Left ventricle myocardium inferior (tissue), 1 donor: ENCODE measurements around the gene C1orf116. TPM values are rescaled to one million over a fixed set of nuclear protein-coding genes. Genes with fewer than 3 reads are reported as not detected.

Experiments used
- DNase-seq: peaks from one replicate; pipeline ENCODE4 v3.0.0-alpha.2; 2020
- H3K27ac ChIP-seq: fragments of 200-600 bp; replicated peaks from 2 replicates; pipeline ENCODE4 v1.8.0; 2021
- H3K27me3 ChIP-seq: fragments of 200-600 bp; 2 replicates; pipeline ENCODE4 v1.8.0; 2021; ENCODE audit warnings: low read depth
- H3K36me3 ChIP-seq: fragments of 200-600 bp; 2 replicates; pipeline ENCODE4 v1.8.0; 2021
- H3K4me1 ChIP-seq: fragments of 200-600 bp; 2 replicates; pipeline ENCODE4 v1.8.0; 2021
- H3K4me3 ChIP-seq: fragments of 200-600 bp; 2 replicates; pipeline ENCODE4 v1.8.0; 2021; ENCODE audit warnings: mild to moderate bottlenecking, moderate library complexity
- H3K9me3 ChIP-seq: fragments of 200-600 bp; replicated peaks from 2 replicates; pipeline ENCODE4 v1.8.0; 2021
- CTCF ChIP-seq: fragments of 200-600 bp; IDR thresholded peaks from 2 replicates; pipeline ENCODE4 v1.8.0; 2021; ENCODE audit warnings: antibody characterized with exemption, mild to moderate bottlenecking, borderline replicate concordance
- intact Hi-C: fragments of 100-400 bp; cut with micrococcal nuclease; formaldehyde crosslinking; loops from one replicate; pipeline ENCODE4 v1.11.0; 2022
- total RNA-seq: library from RNA; stranded (reverse); fragmentation: NEBNext Ultra II Directional; extraction: Animal tissue kit (Norgen Biotek cat#: 25700); gene quantifications from one replicate; pipeline ENCODE4 v1.2.1, GENCODE V29; 2021
- donor health status: DM: no; HTN: yes; CAD: no; lungs with severe emphysema.

C1orf116 gene
- total RNA-seq, 1 donor from 2014 or later: 0.74 TPM

GRCh38 chr1:207009182-207009850 lies 23.2 kb downstream of the C1orf116 start:
- Histone ChIP-seq H3K27ac (no peak overlapping the region), H3K4me1 (peaks cover 10% of the 10 kb centered on the region), H3K27me3 (peaks cover 8% of the 10 kb centered on the region), H3K9me3 (no peaks in the 10 kb centered on the region), H3K36me3 (no peaks in the 10 kb centered on the region), H3K4me3 (no peak overlapping the region)
- intact Hi-C loops: no loop called here
- DNase-seq: no peak
- TF ChIP-seq CTCF: no peak

DNA sequence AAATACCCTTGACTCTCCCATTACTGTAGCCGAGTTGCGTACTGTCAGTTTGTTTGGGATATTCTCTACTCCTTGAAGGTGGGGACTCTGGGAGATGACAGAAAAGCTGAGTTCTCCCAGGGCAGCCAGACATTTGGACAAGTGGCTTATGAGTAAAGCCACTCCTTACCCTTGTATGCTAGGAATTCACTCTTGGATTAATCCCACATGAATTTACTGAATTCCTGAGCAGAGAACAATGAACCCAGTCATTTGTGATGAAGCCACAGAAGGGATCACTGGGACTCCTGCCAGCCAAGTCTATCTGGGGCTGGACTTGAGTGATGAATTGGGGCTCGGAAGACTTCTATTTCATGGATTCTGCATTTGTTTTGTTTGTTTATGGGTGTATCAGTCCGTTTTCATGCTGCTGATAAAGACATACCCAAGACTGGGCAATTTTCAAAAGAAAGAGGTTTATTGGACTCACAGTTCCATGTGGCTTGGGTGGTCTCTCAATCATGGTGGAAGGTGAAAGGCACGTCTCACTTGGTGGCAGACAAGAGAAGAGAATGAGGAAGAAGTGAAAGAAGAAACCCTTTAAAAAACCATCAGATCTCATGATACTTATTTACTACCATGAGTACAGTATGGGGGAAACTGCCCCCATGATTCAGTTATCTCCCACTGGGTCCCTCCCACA lies 25.1 kb downstream of the C1orf116 start:
- Histone ChIP-seq H3K4me3 (no peak overlapping the region), H3K4me1 (peaks cover 10% of the 10 kb centered on the region), H3K27me3 (peaks cover 4% of the 10 kb centered on the region), H3K9me3 (no peaks in the 10 kb centered on the region), H3K36me3 (no peaks in the 10 kb centered on the region), H3K27ac (no peak overlapping the region)
- no peak for DNase-seq
- TF ChIP-seq CTCF: no peak
- intact Hi-C loops: no loop called here

GRCh38 chr1:207006914-207007313 lies 25.6 kb downstream of the C1orf116 start:
- Histone ChIP-seq H3K36me3 (no peaks in the 10 kb centered on the region), H3K4me3 (no peak overlapping the region), H3K4me1 (peaks cover 10% of the 10 kb centered on the region), H3K9me3 (no peaks in the 10 kb centered on the region), H3K27ac (no peak overlapping the region), H3K27me3 (peaks cover 4% of the 10 kb centered on the region)
- intact Hi-C loops: no loop called here
- TF ChIP-seq CTCF: no peak
- no peak for DNase-seq

DNA sequence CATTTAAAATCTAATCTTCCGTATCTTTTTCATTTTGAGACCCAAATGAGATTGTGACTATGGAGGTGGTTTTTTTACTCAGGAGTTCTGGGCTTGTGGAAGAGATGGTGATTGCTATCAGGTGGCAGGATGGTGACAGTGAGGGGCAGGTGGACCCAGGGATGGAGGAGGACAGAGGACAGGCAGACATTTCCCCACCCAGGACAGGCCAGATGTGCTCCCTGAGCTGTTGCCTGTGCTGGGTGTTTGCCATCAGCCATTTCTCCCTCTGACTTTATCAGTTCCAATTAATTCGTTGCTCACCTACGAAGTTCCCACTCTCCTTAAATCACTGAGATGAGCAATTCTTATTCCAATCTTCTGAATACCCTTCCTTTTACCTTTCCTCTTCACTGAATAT lies 26.5 kb downstream of the C1orf116 start:
- H3K4me1 ChIP-seq: peaks cover 10% of the 10 kb centered on the region
- H3K27ac ChIP-seq: no peak overlapping the region
- H3K9me3 ChIP-seq: no peaks in the 10 kb centered on the region
- H3K4me3 ChIP-seq: no peak overlapping the region
- intact Hi-C loops: no loop called here
- no peak for DNase-seq
- H3K27me3 ChIP-seq: peaks cover 4% of the 10 kb centered on the region
- no peak for TF ChIP-seq CTCF
- no peaks in the 10 kb centered on the region for H3K36me3 ChIP-seq

- DNase-seq: no peak
- H3K4me3 ChIP-seq: no peak overlapping the region
- no peak overlapping the region for H3K27ac ChIP-seq
- peak; percentile 71 for TF ChIP-seq CTCF
- intact Hi-C loops: no loop called here
- H3K36me3 ChIP-seq: no peaks in the 10 kb centered on the region
- peaks cover 10% of the 10 kb centered on the region for H3K4me1 ChIP-seq
- peaks cover 4% of the 10 kb centered on the region for H3K27me3 ChIP-seq
- H3K9me3 ChIP-seq: no peaks in the 10 kb centered on the region
Observed at GRCh38 chr1:207004931-207005830, 27.4 kb downstream of the C1orf116 start.
